Measurements from ENCODE around the gene CCR4. TPM values are rescaled to one million over a fixed set of nuclear protein-coding genes. Genes with fewer than 3 reads are reported as not detected.
"Not testable (repeated sequence)": the region's sequence is repeated elsewhere in the genome, so short reads cannot be mapped to it uniquely, and the experiment has no call there.

Gene CCR4
- total RNA-seq, 4 donors from 2014 or later: 0.13 to 0.88 TPM; not detected in 2

DNA sequence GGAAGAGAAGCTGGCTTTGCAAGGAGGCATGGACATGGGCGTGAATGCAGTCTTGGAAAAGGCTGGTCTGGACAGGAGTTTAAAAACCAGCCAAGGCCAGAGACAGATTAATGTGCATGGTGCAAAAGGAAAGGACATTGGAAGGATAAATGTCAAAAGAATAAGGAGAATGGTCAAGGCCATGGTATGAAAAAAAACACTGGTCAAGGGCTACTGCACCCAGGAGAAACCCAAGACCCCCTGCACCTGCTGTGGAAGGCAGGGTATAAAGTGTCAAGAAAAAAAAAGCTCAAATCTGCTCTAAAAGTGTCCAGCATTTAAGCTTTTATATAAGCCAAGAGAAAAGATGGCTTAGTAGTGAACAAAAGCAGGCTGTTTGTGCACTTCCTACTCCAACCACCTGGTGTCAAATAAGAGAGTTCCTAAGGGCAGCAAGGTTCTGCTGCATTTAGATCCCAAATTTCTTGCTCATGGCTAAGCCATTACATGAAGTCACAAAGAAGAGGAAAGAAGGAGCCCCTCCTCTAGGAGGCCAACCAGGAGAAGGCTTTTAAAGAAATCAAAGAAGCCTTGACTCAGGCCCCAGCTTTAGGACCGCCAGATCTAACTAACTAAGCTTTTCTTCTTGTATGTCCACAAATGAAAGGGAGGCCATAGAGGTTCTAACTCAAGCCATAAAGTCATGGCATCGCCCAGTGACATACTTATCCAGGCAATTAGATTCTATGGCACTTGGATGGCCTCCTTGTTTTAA lies 16.9 kb downstream of the CCR4 start:
- no peak for TF ChIP-seq POLR2A (IDR thresholded peaks at IDR 0.05)
- TF ChIP-seq, protein P1, sequence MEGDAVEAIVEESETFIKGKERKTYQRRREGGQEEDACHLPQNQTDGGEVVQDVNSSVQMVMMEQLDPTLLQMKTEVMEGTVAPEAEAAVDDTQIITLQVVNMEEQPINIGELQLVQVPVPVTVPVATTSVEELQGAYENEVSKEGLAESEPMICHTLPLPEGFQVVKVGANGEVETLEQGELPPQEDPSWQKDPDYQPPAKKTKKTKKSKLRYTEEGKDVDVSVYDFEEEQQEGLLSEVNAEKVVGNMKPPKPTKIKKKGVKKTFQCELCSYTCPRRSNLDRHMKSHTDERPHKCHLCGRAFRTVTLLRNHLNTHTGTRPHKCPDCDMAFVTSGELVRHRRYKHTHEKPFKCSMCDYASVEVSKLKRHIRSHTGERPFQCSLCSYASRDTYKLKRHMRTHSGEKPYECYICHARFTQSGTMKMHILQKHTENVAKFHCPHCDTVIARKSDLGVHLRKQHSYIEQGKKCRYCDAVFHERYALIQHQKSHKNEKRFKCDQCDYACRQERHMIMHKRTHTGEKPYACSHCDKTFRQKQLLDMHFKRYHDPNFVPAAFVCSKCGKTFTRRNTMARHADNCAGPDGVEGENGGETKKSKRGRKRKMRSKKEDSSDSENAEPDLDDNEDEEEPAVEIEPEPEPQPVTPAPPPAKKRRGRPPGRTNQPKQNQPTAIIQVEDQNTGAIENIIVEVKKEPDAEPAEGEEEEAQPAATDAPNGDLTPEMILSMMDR (IDR thresholded peaks at IDR 0.05): no peak
- H3K4me3 ChIP-seq (replicated peaks in 1 of 3): no peak overlapping the region
- H3K36me3 ChIP-seq: no peaks in the 10 kb centered on the region
- no peaks in the 10 kb centered on the region for H3K27me3 ChIP-seq
- 94 to 95% methylated on average over 3 of the region's 3 CpGs for WGBS, 2 donors
- H3K27ac ChIP-seq: no peak overlapping the region
- no peaks in the 10 kb centered on the region for H3K9me3 ChIP-seq
- no peaks in the 10 kb centered on the region for H3K4me1 ChIP-seq
- no peak for DNase-seq
- intact Hi-C loops (cut with DNase I): no loop called here

DNA sequence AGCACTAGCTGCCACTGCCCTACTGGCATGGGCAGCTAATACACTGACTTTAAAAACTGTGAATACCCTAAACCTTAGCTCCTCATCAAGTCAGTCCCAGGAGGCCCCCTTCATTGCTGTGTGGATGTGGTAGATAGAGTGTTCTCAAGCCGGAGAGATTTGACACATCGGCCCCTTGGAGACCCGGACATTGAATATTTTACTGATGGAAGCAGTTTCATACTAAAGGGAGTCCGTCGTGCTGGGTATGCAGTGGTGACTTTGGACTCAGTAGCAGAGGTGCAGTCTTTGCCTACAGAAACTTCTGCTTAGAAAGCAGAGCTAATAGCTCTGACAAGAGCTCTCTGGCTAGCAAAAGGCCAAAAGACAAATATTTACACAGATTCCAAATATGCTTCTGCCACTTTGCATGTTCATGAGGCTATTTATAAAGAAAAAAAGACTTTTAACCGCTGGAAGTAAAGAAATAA lies 17.5 kb downstream of the CCR4 start:
- intact Hi-C loops (cut with DNase I): no loop called here
- no peak for TF ChIP-seq POLR2A (IDR thresholded peaks at IDR 0.05)
- TF ChIP-seq, protein P1 (IDR thresholded peaks at IDR 0.05): no peak
- no peaks in the 10 kb centered on the region for H3K36me3 ChIP-seq
- no peak for DNase-seq
- no peaks in the 10 kb centered on the region for H3K9me3 ChIP-seq
- WGBS, 2 donors: 86 to 87% methylated on average over 6 of the region's 6 CpGs
- no peak overlapping the region for H3K4me3 ChIP-seq (replicated peaks in 1 of 3)
- no peaks in the 10 kb centered on the region for H3K27me3 ChIP-seq
- no peak overlapping the region for H3K27ac ChIP-seq
- H3K4me1 ChIP-seq: no peaks in the 10 kb centered on the region

DNA sequence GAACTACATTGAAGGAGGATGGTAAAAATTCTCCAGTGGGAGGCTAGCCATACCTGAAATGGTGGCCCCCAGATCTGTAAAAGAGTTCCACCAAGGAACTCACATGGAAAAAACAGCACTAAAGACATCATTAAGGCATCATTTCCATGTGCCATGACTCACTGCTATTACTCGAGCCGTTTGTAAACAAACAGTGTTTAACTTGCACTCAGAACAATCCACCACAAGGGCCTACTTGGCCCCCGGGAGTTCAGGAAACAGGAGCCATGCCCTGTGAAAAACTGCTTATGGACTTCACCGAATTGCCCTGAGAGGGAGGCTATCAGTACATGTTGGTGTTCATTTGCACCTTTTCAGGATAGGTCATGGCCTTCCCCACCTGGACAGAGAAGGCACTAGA lies 18.2 kb downstream of the CCR4 start:
- 64 to 78% methylated on average over 4 of the region's 4 CpGs for WGBS, 2 donors
- Histone ChIP-seq H3K27ac (no peak overlapping the region), H3K27me3 (no peaks in the 10 kb centered on the region), H3K9me3 (no peaks in the 10 kb centered on the region), H3K4me3 (replicated peaks in 1 of 3) (no peak overlapping the region), H3K4me1 (no peaks in the 10 kb centered on the region), H3K36me3 (no peaks in the 10 kb centered on the region)
- intact Hi-C loops (cut with DNase I): no loop called here
- TF ChIP-seq POLR2A (IDR thresholded peaks at IDR 0.05): no peak
- TF ChIP-seq, protein P1 (IDR thresholded peaks at IDR 0.05): no peak
- DNase-seq: no peak

DNA sequence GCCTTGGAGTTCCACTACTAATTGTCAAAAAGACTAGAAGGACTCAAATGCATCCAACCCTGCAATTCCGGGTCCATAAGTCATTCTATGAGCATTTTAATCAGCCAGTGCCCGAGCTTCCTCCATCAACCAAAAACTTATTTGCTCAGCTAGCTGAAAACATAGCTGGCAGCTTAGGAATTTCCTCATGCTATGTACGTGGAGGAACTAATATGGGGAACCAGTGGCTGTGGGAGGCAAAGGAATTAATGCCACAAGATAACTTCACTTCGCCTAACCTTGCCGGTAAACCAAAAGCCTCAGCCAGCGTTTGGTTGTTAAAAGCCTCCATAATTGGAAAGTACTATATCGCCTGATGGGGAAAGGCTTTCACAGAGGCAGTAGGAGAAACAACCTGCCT lies 19.8 kb downstream of the CCR4 start:
- intact Hi-C loops (cut with DNase I); H3K9me3 ChIP-seq; H3K27ac ChIP-seq; H3K36me3 ChIP-seq; H3K4me1 ChIP-seq; H3K27me3 ChIP-seq; DNase-seq; H3K4me3 ChIP-seq (replicated peaks in 1 of 3): not testable (repeated sequence)
- 91% methylated on average over 7 of the region's 7 CpGs for whole genome bisulfite sequencing, 2 donors

DNA sequence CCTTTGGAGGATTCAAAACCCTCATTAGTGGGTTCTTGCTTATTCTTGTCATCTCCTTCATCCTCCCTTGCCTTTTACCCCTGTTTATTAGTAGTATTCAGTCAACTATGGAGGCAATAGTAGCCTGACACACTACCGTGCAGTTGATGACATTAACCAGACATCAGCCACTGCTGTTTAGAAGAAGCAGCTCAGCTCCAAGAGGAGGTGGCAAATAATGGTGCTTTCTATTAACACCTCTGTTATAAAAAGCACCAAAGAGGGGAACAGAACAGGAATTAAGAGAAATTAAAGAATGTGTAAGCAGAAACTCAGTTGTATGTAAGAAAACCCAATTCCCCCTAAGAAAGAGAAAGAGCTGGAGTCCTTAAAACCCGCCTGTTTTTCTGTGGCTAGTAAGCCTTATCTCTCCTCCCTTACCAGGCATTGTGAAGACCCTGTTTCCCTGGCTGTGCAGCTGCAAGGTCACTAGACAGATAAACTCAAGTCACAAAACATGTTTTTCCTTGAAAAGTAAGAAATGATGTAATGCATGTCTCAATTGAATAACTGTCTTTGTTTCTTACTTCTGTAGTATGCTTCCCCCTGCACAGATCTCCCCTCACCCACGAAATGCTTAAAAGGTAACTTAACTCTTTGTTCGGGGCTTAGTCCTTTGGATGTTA lies 21.2 kb downstream of the CCR4 start:
- Histone ChIP-seq H3K4me3 (replicated peaks in 1 of 3) (no peak overlapping the region), H3K4me1 (no peaks in the 10 kb centered on the region), H3K9me3 (no peaks in the 10 kb centered on the region), H3K27ac (no peak overlapping the region), H3K36me3 (no peaks in the 10 kb centered on the region), H3K27me3 (no peaks in the 10 kb centered on the region)
- WGBS, 2 donors: 84 to 87% methylated on average over 4 of the region's 4 CpGs
- DNase-seq: no peak
- intact Hi-C loops (cut with DNase I): no loop called here
- TF ChIP-seq POLR2A (IDR thresholded peaks at IDR 0.05): no peak
- TF ChIP-seq, protein P1 (IDR thresholded peaks at IDR 0.05): no peak

Data from thyroid gland (tissue), 4 donors.